HepG2 (cell line): ENCODE measurements around the gene SYNJ2. TPM values are rescaled to one million over a fixed set of nuclear protein-coding genes. Genes with fewer than 3 reads are reported as not detected.

Experiments used
- ATAC-seq: fragments of 200-7000 bp; cut with Tn5 transposase; 3 replicates; pipeline ENCODE4 v1.9.1; 2020; ENCODE audit warnings: mild to moderate bottlenecking, moderate library complexity
- BruUV-seq: library from RNA; stranded (reverse); fragments of 400-500 nt; replicated peaks from 2 replicates; lab custom pipeline; 2021; lab: Mats Ljungman, UMichigan
- CTCF ChIA-PET: fragments of 300-600 bp; formaldehyde crosslinking; extraction: SDS; loops from one replicate; lab custom pipeline; 2021; ENCODE audit warnings: low total read pairs, inconsistent platforms, low intra/inter-chr PET ratio; lab: Yijun Ruan, JAX
- POLR2A ChIA-PET: fragments of 350-600 bp; sonication (Branson Sonifier 250); formaldehyde crosslinking; loops from one replicate; lab custom pipeline; 2020; ENCODE audit warnings: antibody characterized with exemption, inconsistent platforms; lab: Yijun Ruan, JAX
- DNase-seq: peaks from one replicate; pipeline ENCODE4 v3.0.0-alpha.2; 2015; ENCODE audit warnings: low spot score
- FAIRE-seq: peaks from 3 replicates; lab custom pipeline; 2011; peaks lifted over from hg19 to GRCh38; lab: Jason Lieb, UNC
- H2AFZ ChIP-seq: one replicate; pipeline ENCODE4 v1.6.1; 2011; ENCODE audit warnings: low read length, inconsistent platforms
- H3K27ac ChIP-seq: fragments of 300-600 bp; 3 replicates; pipeline ENCODE4 v1.8.0; 2011; ENCODE audit warnings: mixed run types, mild to moderate bottlenecking, mixed read lengths, low read length, inconsistent platforms; ENCODE audit not compliant: insufficient read depth; ENCODE audit errors: extremely low read length
- H3K27me3 ChIP-seq, 2 experiments: fragments of 200-600 bp in 1 of 2; 2 replicates in 1 of 2; 3 replicates in 1 of 2; pipeline versions ENCODE4 v1.6.0 to v1.8.0; 2011; ENCODE audit warnings: low read length in 2 of 2, mild to moderate bottlenecking in 2 of 2, moderate library complexity in 2 of 2, inconsistent platforms in 1 of 2; ENCODE audit not compliant: insufficient read depth in 2 of 2, control insufficient read depth in 1 of 2
- H3K36me3 ChIP-seq, 2 experiments: fragments of 200-600 bp in 1 of 2; replicated peaks in 1 of 2; 2 replicates in 1 of 2; 3 replicates in 1 of 2; pipeline versions ENCODE4 v1.5.1 to v1.8.0; 2011; ENCODE audit warnings: low read length in 2 of 2, inconsistent platforms in 1 of 2; ENCODE audit not compliant: insufficient read depth in 2 of 2, control insufficient read depth in 1 of 2
- H3K4me1 ChIP-seq: 2 replicates; pipeline ENCODE4 v1.5.1; 2012; ENCODE audit warnings: low read length, inconsistent platforms; ENCODE audit not compliant: insufficient read depth
- H3K4me2 ChIP-seq: 2 replicates; pipeline ENCODE4 v1.6.0; 2011; ENCODE audit warnings: low read depth, low read length, inconsistent platforms
- H3K4me3 ChIP-seq, 3 experiments: fragments of 200-600 bp in 1 of 3; sonication (generic), shearing (Covaris generic) in 1 of 3; replicated peaks in 1 of 3; 2 replicates each; pipeline ENCODE4 v1.5.1; 2011 to 2016; ENCODE audit warnings: low read length in 3 of 3, inconsistent platforms in 2 of 3, low read depth in 2 of 3, mild to moderate bottlenecking in 2 of 3, control low read depth in 1 of 3, mixed read lengths in 1 of 3; ENCODE audit not compliant: insufficient read depth in 1 of 3
- H3K79me2 ChIP-seq: one replicate; pipeline ENCODE4 v1.6.1; 2011; ENCODE audit warnings: low read length, inconsistent platforms; ENCODE audit not compliant: insufficient read depth
- H3K9ac ChIP-seq: 2 replicates; pipeline ENCODE4 v1.6.0; 2011; ENCODE audit warnings: mild to moderate bottlenecking, low read depth, low read length, inconsistent platforms; ENCODE audit not compliant: insufficient read depth
- H3K9me3 ChIP-seq: 2 replicates; pipeline ENCODE4 v1.5.1; 2012; ENCODE audit warnings: mild to moderate bottlenecking, low read length
- H4K20me1 ChIP-seq: 2 replicates; pipeline ENCODE4 v1.6.0; 2011; ENCODE audit warnings: inconsistent platforms, mild to moderate bottlenecking, low read length, moderate library complexity; ENCODE audit not compliant: insufficient read depth
- BCLAF1 ChIP-seq: fragments of 450-650 bp; IDR thresholded peaks from 2 replicates; pipeline ENCODE4 v1.6.1; 2017; ENCODE audit warnings: mild to moderate bottlenecking
- BRD4 ChIP-seq: sonication (generic); formaldehyde crosslinking; IDR thresholded peaks from 2 replicates; pipeline ENCODE4 v1.4.0; 2020; ENCODE audit warnings: missing genetic modification reagents
- GATAD1 ChIP-seq: IDR thresholded peaks from 2 replicates; pipeline ENCODE4 v1.6.1; 2016; ENCODE audit warnings: missing genetic modification reagents, missing compliant biosample characterization
- HNF4A ChIP-seq: sonication (generic); formaldehyde crosslinking; IDR thresholded peaks from 2 replicates; pipeline ENCODE4 v1.4.0; 2020; ENCODE audit warnings: missing genetic modification reagents
- JUNB ChIP-seq: sonication (generic); formaldehyde crosslinking; IDR thresholded peaks from 2 replicates; pipeline ENCODE4 v1.8.0; 2022; ENCODE audit warnings: missing genetic modification reagents, mild to moderate bottlenecking, borderline replicate concordance
- LRRFIP1 ChIP-seq: sonication (generic); formaldehyde crosslinking; conservative IDR thresholded peaks from 2 replicates; pipeline ENCODE4 v1.4.0; 2020; ENCODE audit warnings: missing genetic modification reagents
- MTF1 ChIP-seq: sonication (generic); formaldehyde crosslinking; IDR thresholded peaks from 2 replicates; pipeline ENCODE4 v1.5.0; 2020; ENCODE audit warnings: missing genetic modification reagents
- NFKB2 ChIP-seq: sonication (generic); formaldehyde crosslinking; IDR thresholded peaks from 2 replicates; pipeline ENCODE4 v1.4.0; 2020; ENCODE audit warnings: missing genetic modification reagents, borderline replicate concordance
- NR3C1 ChIP-seq: sonication (generic); formaldehyde crosslinking; IDR thresholded peaks from 2 replicates; pipeline ENCODE4 v1.4.0; 2020; ENCODE audit warnings: missing genetic modification reagents
- PREB ChIP-seq: sonication (generic); formaldehyde crosslinking; IDR thresholded peaks from 2 replicates; pipeline ENCODE4 v1.4.0; 2020; ENCODE audit warnings: missing genetic modification reagents
- RBAK ChIP-seq: sonication (generic); formaldehyde crosslinking; IDR thresholded peaks from 2 replicates; pipeline ENCODE4 v1.5.1; 2020; ENCODE audit warnings: mild to moderate bottlenecking, missing genetic modification reagents
- ZBTB44 ChIP-seq: sonication (generic); formaldehyde crosslinking; IDR thresholded peaks from 2 replicates; pipeline ENCODE4 v1.4.0; 2020; ENCODE audit warnings: missing genetic modification reagents
- ZNF143 ChIP-seq: sonication (generic); formaldehyde crosslinking; IDR thresholded peaks from 2 replicates; pipeline ENCODE4 v1.4.0; 2020; ENCODE audit warnings: missing genetic modification reagents
- ZNF331 ChIP-seq: sonication (generic); formaldehyde crosslinking; IDR thresholded peaks from 2 replicates; pipeline ENCODE4 v1.4.0; 2020; ENCODE audit warnings: missing genetic modification reagents
- ZNF333 ChIP-seq: sonication (generic); formaldehyde crosslinking; IDR thresholded peaks from 2 replicates; pipeline ENCODE4 v1.4.0; 2020; ENCODE audit warnings: mild to moderate bottlenecking, missing genetic modification reagents, borderline replicate concordance
- ZNF549 ChIP-seq: sonication (generic); formaldehyde crosslinking; IDR thresholded peaks from 2 replicates; pipeline ENCODE4 v1.5.0; 2020; ENCODE audit warnings: missing genetic modification reagents
- WGBS: methylation state at CpG from one replicate; pipeline ENCODE4 v1.1.6; 2017; ENCODE audit warnings: low lambda C conversion rate; 5-methylcytosine and 5-hydroxymethylcytosine counted together
- in situ Hi-C: cut with HindIII; loops from 2 replicates; pipeline ENCODE4 v1.10.0; 2017; ENCODE audit warnings: low pct_unique_long_range_greater_than_20kb; ENCODE audit not compliant: extremely low pct_ligation_motif_present
- intact Hi-C: fragments of 100-400 bp; cut with micrococcal nuclease; formaldehyde crosslinking; loops from one replicate; pipeline ENCODE4 v1.10.0; 2022; ENCODE audit not compliant: unreplicated experiment
- polyA plus RNA-seq, 8 experiments: library from polyadenylated mRNA; depleted of rRNA in 3 of 8; stranded (reverse) in 7 of 8; unstranded in 1 of 8; fragments of >200 nt; fragmentation: Illumina TruSeq in 4 of 8; extraction: Trizol in 4 of 8; gene quantifications; 2 replicates each; pipeline versions ENCODE4 v1.2.1 to v1.2.3, GENCODE V29; 2011 to 2016; ENCODE audit warnings: low read depth in 4 of 8, missing spikeins in 1 of 8, mixed read lengths in 1 of 8; ENCODE audit not compliant: insufficient read depth in 1 of 8
- total RNA-seq, 5 experiments: library from RNA; depleted of rRNA; stranded (reverse); fragments of >200 nt; fragmentation: Illumina TruSeq; extraction: Trizol; gene quantifications; 2 replicates each; pipeline ENCODE4 v1.2.3, GENCODE V29; 2016; ENCODE audit warnings: low read depth in 1 of 5

SYNJ2 gene
- total and polyA plus RNA-seq, 2 of the 13 experiments (the other 11 are each of a cell fraction or from before 2014, with no cell fraction given): 39.1 to 57.6 TPM

GRCh38 chr6:158069800-158070195 lies 88.1 kb downstream of the SYNJ2 start (continued):
- no peak for TF ChIP-seq ZBTB44 (CRISPR knock-in tag)
- no peak for TF ChIP-seq ZNF549 (CRISPR knock-in tag)
- no peak for TF ChIP-seq NR3C1 (CRISPR knock-in tag)
- no peak for TF ChIP-seq RBAK (CRISPR knock-in tag)
- no peak for TF ChIP-seq LRRFIP1 (CRISPR knock-in tag)
- no peak for TF ChIP-seq ZNF331 (CRISPR knock-in tag)
- no peak for TF ChIP-seq NFKB2 (CRISPR knock-in tag)
- no peak for TF ChIP-seq MTF1 (CRISPR knock-in tag)
- TF ChIP-seq HNF4A (CRISPR knock-in tag): no peak
- TF ChIP-seq, all 625 proteins: peak for 0

GRCh38 chr6:158070513-158070912 lies 88.8 kb downstream of the SYNJ2 start:
- no TSS peak for BruUV-seq
- no peak for FAIRE-seq
- ATAC-seq: no peak
- intact Hi-C loops: loop anchor here (10.0 kb wide), 1 partner anchor 116 kb away; no protein-coding TSS in a partner anchor
- no peak overlapping the region for H3K27ac ChIP-seq
- no peak overlapping the region for H3K4me2 ChIP-seq
- H2AFZ ChIP-seq: no peak overlapping the region
- TF ChIP-seq BCLAF1 (no peak), PREB (CRISPR knock-in tag) (no peak), GATAD1 (CRISPR knock-in tag) (no peak), JUNB (no peak), ZNF143 (CRISPR knock-in tag) (no peak), BRD4 (CRISPR knock-in tag) (no peak), ZNF333 (CRISPR knock-in tag) (no peak)
- DNase-seq: no peak
- H3K36me3 ChIP-seq: peaks cover 49 to 82% of the 10 kb centered on the region in 2 experiments
- CTCF ChIA-PET: no interaction called here
- peaks cover 37% of the 10 kb centered on the region for H3K4me1 ChIP-seq
- H3K27me3 ChIP-seq: no peaks in the 10 kb centered on the region
- POLR2A ChIA-PET: interaction anchor here (1.1 to 3.1 kb wide), 6 partner anchors 10 to 116 kb away, joined by 3 to 16 read pairs (median 7); partner anchors contain the start of gene SYNJ2
- in situ Hi-C loops: loop anchor here (5.0 kb wide), 1 partner anchor 88 kb away; the partner anchor contains the start of gene SYNJ2
- H3K4me3 ChIP-seq: no peak overlapping the region
- H3K9ac ChIP-seq: no peak overlapping the region
- 99% methylated on average over 10 of the region's 10 CpGs for WGBS
- no peaks in the 10 kb centered on the region for H4K20me1 ChIP-seq
- H3K79me2 ChIP-seq: no peaks in the 10 kb centered on the region
- H3K9me3 ChIP-seq: no peaks in the 10 kb centered on the region
